A204.1 (cell line): ENCODE measurements around the gene GUCY2D.
A peak's percentile ranks its signal among the peaks of the same experiment; 100 is the strongest.
"Not testable (repeated sequence)": the region's sequence is repeated elsewhere in the genome, so short reads cannot be mapped to it uniquely, and the experiment has no call there.

Experiments
- FAIRE-seq: peaks from 2 replicates; lab custom pipeline; 2012; peaks lifted over from hg19 to GRCh38; lab: Jason Lieb, UNC

GUCY2D gene

DNA sequence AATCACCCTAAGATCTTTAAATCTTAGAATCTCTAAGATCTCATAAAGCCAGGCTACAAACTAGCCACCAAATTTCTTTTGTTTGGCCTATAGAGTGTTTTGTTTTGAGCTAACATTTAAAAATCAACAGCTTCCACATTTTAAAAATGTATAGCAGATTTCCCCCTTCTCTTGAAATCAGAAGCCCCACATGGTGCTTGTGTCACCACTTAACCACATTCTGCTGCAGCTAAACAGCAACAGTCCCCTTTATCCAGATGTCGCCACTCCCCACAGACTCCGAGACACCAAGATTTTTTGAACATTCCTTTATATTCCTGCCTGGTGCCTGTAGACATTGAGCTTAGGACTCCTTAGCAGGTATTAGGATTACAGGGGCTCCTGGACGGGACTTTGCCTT, 16.0 kb downstream of the GUCY2D start:
- no peak for FAIRE-seq

DNA sequence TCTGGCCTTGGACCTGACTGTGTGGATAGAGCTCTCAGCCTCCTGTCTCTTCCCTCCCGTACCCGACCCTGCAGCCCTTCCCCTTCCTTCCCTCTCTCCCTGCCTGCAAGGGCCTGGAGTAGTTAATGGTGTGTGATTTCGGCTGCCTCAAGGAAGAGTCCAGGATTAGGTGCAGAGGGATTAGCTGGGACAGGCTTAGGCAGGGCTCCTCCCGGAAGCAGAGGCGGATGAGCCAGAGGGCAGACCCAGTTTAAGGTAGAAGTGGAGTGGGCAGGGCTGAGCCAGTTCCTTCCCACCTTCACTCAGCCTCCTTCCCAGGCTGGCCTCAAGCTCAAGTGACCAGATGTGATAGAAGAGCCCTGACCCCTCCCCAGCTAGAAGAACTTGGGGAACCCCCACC, 16.8 kb downstream of the GUCY2D start:
- FAIRE-seq: no peak

DNA sequence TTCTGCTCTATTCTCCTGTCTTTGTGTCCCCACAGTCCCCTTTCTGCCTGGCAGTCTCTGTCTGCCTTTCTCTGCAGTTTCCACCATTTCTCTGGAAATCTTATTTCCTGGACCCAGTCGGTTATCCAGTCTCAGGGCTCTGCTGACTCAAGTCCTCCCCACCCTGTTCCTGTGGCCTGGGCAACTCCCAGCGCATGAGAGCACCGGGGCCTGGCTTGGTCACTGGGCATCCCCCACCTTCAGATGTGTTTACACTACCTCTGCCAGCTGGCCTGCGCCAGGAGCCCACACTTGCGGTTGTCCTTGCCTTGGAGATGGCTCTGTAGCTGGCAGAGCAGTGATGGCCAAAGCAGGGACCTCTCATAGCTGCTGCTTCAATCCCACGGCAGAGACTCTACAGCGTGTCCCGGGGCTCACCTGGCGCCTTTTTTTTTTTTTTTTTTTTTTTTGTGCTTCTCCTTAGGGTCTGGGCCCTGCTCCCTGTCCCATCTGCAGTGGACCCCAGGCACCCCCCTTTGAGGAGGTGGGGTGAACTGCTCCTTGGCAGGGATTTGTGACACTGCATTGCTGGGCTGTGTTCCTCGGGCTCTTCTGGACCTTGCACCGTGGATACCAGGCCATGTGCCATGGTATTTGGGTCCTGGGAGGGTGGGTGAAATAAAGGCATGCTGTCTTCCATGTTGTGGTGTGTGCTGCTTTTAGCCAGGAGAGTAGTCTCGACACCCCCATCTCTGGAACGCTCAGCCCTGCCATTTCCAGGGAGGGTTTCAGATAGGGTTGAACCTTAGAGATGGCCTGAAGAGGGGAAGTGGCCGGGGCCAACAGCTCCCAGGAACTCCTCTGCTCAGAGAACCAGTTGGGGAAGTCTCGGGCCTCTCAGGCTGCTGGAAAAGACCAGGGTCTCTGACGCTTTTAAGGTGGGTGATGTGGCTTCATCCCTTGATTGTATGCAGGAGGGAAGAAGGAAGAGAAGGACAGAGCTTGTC, 17.5 kb downstream of the GUCY2D start:
- FAIRE-seq: no peak

DNA sequence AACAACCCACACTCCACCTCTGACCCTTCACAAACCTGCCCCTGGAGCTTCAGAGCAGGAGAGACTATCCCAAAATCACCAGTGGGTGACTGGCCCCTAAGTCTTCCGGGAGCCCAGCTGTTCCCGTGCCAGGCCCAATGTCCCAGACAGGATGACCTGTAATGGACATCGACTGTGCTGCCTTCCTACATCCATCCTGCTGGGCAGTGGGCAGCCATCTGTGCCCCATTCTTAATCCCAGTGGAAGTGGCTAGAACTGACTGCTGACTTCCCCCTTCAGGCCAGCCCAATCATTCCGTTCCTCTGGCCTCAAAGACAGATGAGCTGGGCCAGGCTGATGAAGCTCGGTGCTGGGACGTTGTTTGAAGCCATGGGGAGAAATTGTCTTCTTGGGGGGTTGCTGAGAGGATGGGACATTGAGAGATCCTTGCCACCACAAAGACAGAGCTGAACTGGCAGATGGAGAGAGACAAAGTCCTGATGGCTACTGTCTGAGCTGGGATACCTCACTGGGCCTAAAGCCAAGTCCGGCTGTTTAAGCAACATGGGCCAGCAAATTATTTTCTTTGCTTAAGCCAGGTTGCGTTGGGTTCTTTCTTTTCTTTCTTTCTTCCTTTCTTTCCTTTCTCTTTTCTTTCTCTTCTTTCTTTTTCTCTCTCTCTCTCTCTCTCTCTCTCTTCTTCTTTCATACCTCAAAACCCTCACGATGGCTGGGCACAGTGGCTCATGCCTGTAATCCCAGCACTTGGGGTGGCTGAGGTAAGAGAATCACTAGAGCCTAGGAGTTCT, 18.6 kb downstream of the GUCY2D start:
- FAIRE-seq: no peak

DNA sequence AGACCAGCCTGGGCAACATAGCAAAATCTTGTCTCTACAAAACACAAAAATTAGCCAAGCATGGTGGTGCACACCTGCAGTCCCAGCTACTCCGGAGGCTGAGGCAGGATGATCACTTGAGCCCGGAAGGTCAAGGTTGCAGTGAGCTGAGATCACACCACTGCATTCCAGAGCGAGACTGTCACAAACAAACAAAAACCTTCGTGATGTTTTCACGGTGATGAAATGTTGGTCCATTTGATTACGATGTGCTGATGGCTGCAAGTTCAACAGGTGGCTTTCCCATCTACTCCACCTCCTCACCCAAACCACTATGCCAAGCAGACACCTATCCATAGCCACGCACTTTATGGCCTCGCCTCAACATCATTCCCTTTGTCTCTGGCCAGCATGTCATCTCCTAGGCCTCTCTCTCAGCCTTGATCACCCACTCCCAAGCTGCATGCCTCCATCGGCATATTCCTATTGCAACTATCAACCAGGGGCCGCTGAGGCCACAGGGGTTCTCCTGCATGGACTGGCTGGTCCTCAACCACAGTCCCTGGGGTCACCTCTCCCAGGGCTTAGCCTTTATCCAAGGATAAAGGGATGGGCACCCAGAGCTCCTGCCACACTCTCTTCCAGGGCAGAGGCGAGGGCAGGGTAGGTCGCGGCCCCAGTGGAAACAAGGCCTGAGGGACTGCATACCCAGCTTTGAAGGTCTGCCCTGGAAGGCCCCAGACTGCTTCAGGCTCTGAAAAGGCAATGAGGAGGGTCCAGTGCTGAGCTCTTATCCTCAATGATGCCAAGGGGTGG, 19.3 kb downstream of the GUCY2D start:
- no peak for FAIRE-seq

DNA sequence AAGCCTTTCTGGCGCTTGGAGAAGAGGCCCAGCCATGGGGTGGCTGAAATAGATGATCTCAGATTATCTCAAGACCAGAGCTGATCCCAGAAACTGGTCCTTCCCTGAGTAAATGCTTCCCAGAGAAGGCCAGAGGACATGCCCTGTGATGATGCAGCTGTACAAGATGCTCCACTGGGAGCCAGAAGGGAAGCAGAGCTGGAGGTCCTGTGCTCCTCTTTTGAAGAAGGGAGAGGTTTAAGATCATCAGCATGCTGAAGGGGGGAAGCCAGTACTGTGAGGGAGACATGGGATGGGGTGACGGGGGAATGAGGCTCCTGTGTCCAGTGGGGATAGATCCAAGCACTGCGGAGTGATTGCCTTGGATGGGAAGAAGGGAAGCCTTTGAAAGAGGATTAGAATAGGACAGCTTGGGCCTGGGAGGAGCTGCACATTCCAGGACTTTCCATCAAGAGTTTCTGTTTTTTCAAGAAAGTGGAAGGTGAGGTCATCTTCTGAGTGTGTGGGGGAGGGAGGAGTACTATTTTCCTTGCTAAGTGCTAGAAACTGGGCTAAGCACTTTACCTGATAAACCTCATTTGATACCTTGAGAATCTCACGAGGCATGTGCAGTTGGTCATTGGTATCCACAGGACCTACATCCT, 20.1 kb downstream of the GUCY2D start:
- FAIRE-seq: no peak

DNA sequence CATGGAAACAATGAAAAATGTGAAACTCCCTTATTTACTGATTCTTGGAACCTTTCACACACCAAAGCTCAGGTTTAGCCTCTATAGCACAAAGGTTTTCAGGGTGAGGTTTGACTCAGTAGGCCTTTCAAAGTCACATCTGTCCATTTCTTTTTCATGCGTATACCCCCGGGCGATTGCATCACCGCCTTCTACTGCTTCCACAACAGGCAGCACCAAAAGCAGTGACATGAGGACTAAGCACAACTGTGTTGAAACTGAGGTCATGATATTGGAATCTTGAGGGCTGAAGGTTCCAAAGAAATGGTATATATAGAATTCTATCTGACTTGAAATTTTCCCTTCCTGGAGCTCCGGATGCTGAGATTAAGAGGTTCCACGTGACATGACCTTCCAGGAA, 21.7 kb downstream of the GUCY2D start:
- not testable (repeated sequence) for FAIRE-seq

DNA sequence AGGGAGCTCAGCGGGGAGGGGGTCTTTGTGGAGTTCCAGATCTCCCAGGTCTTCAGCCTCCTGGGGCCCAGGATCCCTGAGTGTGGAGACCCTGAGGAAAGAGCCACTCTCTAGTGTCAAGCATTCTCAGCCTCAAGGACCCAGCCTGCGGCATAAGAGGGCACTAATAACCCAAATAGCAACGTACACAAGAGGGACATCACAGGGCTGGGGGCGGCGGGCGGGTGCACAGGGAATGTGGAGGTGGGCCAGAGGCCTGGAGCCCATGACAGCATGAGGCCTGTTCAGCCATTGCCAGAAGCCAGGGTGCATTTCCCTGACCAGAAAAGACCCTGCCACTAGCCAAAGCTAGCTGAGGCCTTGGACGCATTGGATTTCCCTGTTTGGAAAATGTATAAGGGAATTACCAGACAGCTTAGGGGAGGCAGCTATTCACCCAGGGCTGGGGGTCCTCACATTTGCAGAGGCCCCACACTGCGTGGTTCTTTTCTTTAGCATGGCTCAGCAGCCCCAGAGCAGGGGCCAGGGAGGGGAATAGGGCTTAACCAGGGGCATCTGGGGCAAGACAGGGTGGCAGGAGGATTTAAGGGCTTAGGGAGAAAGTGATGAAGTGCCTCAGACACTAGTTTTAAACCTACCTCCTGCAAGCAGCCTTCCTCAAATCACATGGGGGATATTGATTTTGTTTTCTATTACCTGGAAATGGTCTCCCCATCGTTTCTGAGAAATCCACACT, 22.9 kb downstream of the GUCY2D start:
- FAIRE-seq: no peak

DNA sequence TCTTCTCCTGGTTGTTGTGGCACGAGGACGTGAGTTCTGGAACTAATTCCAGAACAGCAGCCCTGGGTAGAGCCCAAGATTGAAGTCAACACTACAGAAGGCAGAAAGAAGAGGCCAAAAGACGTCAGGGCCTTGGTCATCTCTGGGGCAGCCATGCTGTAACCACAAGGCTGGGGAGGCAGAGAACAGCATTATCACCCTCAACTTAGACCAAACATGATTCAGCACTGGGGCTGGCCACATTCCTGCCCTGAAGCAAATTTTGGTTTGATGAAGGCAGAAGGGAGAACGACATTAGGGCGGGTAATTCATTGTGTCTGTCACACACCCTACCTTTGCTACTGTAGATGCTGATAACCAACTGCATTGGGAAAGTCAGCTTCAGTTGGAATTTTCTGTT, 26.7 kb downstream of the GUCY2D start:
- no peak for FAIRE-seq

DNA sequence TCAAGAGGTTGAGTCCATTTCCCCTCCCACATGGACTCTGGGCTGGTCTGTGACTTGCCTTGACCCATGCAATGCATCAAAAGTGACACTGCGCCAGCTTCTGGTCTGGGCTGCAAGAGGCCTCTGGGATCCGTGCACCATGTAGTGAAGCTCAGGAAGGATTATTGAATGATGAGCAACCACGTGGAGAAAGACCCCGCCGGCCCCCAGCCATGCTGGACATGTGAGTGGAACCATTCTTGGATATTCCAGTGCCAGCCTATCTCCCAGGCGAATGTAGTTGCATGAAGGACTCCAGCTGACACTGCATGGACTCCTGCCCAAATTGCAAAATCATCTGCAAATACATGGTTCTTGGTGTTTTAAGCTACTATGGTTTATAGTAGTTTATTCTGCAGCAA, 28.8 kb downstream of the GUCY2D start:
- FAIRE-seq: no peak

DNA sequence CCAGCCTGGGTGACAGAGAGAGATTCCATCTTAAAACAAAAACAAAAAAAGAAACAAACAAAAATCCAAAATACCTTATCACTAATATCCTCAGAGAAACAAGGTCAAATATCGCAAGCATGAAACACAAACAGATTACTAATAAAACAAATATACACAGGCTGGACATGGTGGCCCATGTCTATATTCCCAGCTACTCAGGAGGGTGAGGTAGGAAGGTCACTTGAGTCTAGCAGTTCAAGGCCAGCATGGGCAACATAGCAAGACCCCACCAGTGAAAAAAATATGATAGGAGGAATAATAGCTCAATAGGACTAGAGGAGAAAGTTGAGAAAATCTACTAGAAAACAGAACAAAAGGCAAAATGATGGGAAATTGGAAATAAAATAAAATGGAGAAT, 29.5 kb downstream of the GUCY2D start:
- FAIRE-seq: no peak

DNA sequence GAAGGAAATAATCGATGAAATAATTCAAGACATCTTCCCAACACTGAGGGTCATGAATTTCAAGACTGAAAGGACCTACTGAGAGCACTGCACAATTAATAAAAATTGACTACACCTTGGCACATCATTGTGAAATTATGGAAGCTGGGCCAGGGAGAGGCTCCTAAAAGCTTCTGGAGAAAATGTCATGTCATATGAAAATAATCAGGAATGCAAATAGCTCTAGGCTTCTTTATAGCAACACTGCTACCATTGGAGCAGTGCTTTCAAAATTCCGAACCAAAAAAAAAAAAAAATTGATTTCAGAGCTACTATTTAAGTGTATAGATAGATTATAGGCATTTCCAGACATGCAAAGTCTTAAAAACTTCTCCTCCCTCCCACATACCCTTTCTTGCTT, 30.0 kb downstream of the GUCY2D start:
- FAIRE-seq: no peak

DNA sequence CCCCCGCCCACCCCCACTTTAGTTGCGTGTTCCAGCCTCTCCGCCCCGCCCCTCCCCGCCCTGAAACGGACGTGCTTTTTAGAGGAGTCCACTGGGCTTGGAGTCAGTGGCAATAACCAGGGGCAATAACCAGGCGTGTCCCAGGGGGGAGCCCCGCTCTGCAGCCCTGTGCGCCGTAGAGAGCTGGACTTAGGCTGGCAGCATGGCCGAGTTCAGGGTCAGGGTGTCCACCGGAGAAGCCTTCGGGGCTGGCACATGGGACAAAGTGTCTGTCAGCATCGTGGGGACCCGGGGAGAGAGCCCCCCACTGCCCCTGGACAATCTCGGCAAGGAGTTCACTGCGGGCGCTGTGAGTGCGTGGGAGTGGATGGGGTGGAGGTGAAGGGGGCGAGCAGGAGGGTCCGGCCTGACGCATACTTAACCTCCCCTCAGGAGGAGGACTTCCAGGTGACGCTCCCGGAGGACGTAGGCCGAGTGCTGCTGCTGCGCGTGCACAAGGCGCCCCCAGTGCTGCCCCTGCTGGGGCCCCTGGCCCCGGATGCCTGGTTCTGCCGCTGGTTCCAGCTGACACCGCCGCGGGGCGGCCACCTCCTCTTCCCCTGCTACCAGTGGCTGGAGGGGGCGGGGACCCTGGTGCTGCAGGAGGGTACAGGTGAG, 36.7 kb downstream of the GUCY2D start, which contains the start of gene ALOX15B:
ALOX15B (plus strand) TSS at position 106 of the 657 bp plus-strand sequence; CDS start at position 203, 97 bp downstream.
- no peak for FAIRE-seq

DNA sequence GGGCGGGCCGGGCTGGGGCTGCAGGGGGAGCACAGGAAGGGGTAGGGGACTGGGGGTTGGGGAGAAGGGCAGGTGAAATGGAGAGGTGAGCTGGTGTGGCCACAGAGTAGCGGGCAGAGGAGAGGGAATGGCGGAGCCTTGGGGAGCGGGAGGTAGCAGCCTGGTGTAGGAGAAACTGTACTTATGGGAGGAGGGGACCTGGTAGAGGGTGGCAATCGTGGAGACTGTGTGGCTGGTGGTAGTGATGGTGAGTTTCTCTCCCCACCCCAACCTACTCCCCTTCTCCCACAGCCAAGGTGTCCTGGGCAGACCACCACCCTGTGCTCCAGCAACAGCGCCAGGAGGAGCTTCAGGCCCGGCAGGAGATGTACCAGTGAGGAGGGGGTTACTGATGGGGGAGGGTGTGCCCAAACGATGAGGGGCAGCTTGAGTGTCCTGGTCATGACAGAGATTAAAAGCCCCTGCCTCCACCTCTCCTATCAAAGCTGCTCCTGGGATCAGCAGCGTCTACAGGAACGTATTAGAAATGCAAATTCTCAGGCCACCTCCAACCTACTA, 37.3 kb downstream of the GUCY2D start:
- no peak for FAIRE-seq

DNA sequence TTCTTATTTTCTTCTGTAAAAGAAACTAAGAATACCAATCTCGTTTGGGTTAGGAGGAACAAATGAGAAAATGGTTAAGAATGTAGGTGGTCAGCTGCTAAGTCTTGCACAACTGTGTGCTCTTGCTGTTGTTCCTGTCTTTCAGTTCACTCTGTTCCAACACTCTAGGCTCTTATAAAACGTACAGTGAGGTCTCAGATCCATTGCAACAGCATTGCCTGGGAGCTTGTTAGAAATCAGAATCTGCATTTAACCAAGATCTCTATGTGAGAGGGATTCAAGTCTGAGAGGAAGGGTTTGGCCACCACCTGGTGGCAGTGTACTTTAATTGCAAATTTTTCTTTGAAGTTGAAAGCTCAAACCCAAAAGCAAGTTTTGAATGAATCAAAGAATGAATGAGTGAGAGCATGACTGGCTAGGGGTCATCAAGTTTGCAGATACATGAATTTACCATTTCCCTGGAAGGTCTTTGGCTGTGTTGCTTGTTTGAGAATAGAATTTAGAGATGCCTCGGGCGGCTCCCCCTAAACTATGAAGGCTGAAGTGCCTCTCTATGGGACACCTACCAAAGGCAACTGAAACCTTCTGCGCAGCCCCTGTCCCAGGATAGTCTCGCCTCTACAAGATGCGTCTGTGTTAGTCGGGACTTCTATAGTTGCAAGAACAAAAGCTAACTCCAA, 39.0 kb downstream of the GUCY2D start:
- FAIRE-seq: peak; percentile 87

DNA sequence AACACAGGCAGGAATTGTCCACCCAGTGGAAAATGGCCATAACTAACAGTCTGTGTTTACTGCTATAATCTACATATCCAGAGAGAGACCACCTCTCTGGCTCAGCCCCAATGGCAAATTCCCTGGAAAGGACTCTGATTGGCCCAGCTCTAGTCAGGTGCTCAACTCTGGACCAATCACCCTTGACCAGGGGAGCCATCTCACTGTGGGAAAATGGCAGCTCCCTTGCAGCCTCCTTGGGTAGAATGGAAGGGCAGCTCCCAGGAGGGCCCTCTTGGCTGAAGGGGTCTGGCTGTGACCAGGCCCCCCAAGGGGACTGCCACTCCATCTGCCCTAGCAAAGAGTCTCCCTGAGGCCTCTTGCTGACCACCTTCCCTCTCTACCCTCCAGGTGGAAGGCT, 39.6 kb downstream of the GUCY2D start:
- no peak for FAIRE-seq

DNA sequence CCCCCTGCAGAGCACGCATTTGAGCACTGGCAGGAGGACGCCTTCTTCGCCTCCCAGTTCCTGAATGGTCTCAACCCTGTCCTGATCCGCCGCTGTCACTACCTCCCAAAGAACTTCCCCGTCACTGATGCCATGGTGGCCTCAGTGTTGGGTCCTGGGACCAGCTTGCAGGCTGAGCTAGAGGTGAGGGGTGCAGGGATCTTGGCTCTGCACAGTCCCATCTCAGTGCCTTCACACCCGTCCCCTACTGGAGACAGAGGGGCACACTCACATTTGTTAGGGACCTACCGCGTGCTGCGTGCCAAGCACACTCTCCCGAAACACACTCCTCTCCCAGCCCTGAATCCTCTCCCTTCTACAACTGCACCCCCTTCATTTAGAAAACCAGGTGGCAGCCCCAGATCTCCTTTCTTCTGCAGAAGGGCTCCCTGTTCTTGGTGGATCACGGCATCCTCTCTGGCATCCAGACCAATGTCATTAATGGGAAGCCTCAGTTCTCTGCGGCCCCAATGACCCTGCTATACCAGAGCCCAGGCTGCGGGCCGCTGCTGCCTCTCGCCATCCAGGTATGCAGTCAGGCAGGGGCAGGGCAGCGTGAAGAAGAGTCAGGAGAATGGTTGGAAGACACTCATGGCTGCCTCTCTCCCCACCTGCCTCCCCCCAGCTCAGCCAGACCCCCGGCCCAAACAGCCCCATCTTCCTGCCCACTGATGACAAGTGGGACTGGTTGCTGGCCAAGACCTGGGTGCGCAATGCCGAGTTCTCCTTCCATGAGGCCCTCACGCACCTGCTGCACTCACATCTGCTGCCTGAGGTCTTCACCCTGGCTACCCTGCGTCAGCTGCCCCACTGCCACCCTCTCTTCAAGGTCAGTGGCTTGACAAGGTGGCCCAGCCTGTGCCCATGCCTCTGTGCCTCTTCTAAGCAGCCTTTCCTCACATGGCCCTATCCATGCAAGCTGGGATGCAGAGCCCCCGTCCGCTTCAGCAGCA, 42.7 kb downstream of the GUCY2D start:
- FAIRE-seq: no peak

DNA sequence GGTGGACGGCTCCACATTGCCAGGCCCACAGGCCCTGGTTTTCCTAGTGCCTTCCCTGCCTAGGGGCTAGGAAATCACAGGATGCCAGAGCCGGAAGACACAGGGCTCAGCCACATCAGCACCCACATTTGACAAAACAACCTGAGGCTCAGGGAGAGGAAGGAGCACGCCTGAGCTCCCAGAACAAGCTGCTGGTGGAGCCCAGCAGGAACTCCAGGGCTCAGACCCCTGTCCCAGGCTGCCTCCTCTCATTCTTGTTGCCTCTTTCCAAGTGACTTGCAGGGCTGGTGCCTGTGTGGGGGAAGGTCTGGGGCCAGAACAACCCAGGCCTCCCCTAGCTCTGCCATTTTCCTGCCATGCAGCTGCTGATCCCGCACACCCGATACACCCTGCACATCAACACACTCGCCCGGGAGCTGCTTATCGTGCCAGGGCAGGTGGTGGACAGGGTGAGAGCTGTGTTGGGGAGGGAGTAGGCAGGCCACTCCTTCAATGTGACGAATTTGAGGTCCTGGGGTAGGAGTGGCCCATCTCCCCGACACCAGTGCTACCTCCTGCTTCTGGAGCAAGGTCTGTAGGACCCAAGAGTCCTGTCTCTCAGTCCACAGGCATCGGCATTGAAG, 44.0 kb downstream of the GUCY2D start:
- no peak for FAIRE-seq
